GM19099 (cell line): ENCODE measurements around the gene CALHM6.
A peak's percentile ranks its signal among the peaks of the same experiment; 100 is the strongest.

Source experiments
- POLR2A ChIP-seq: IDR thresholded peaks from 3 replicates; pipeline ENCODE4 v1.6.1; 2011; ENCODE audit warnings: low read depth; ENCODE audit not compliant: insufficient read length; ENCODE audit errors: extremely low read depth

Gene CALHM6

GRCh38 chr6:116458264-116458663 lies 2.9 kb upstream of the CALHM6 start:
- no peak for TF ChIP-seq POLR2A

- no peak for TF ChIP-seq POLR2A
Observed at GRCh38 chr6:116459927-116460326, 1.2 kb upstream of the CALHM6 start.

GRCh38 chr6:116461932-116462885 lies 1.0 kb downstream of the CALHM6 start:
- TF ChIP-seq POLR2A = peak; percentile 59

GRCh38 chr6:116463301-116463700 lies 2.1 kb downstream of the CALHM6 start:
- no peak for TF ChIP-seq POLR2A

- TF ChIP-seq POLR2A = no peak
Observed at GRCh38 chr6:116465246-116465645, 4.1 kb downstream of the CALHM6 start.

- no peak for TF ChIP-seq POLR2A
Observed at GRCh38 chr6:116467096-116467495, 5.9 kb downstream of the CALHM6 start.

GRCh38 chr6:116467514-116467913 lies 6.3 kb downstream of the CALHM6 start:
- TF ChIP-seq POLR2A = no peak

GRCh38 chr6:116468293-116468692 lies 7.1 kb downstream of the CALHM6 start:
- no peak for TF ChIP-seq POLR2A

GRCh38 chr6:116471531-116471930 lies 10.4 kb downstream of the CALHM6 start:
- TF ChIP-seq POLR2A = no peak

- no peak for TF ChIP-seq POLR2A
Observed at GRCh38 chr6:116472706-116473105, 11.5 kb downstream of the CALHM6 start.

GRCh38 chr6:116475141-116475540 lies 14.0 kb downstream of the CALHM6 start:
- no peak for TF ChIP-seq POLR2A

GRCh38 chr6:116476002-116476678 lies 15.0 kb downstream of the CALHM6 start:
- TF ChIP-seq POLR2A = no peak

GRCh38 chr6:116482780-116483179 lies 21.6 kb downstream of the CALHM6 start:
- TF ChIP-seq POLR2A = no peak

GRCh38 chr6:116483616-116484015 lies 22.4 kb downstream of the CALHM6 start:
- TF ChIP-seq POLR2A = no peak

GRCh38 chr6:116485559-116486184 lies 24.5 kb downstream of the CALHM6 start:
- no peak for TF ChIP-seq POLR2A

GRCh38 chr6:116491610-116492330 lies 30.6 kb downstream of the CALHM6 start:
- no peak for TF ChIP-seq POLR2A
